ENCODE data around the gene SSU72. TPM values are rescaled to one million over a fixed set of nuclear protein-coding genes. Genes with fewer than 3 reads are reported as not detected.

The SSU72 gene
- total RNA-seq, result 10 to 100 TPM; 46.6 to 72.6 (median 63.8) TPM
- long read RNA-seq, transcript SSU72-201 (5 exons, 1,290 nt), result major isoform, 21 of 25 reads
- long read RNA-seq, partial matches to known transcripts, result 1 of 25 reads
- long read RNA-seq, other reads (novel, unspliced or antisense), result 2 of 25 reads

DNA sequence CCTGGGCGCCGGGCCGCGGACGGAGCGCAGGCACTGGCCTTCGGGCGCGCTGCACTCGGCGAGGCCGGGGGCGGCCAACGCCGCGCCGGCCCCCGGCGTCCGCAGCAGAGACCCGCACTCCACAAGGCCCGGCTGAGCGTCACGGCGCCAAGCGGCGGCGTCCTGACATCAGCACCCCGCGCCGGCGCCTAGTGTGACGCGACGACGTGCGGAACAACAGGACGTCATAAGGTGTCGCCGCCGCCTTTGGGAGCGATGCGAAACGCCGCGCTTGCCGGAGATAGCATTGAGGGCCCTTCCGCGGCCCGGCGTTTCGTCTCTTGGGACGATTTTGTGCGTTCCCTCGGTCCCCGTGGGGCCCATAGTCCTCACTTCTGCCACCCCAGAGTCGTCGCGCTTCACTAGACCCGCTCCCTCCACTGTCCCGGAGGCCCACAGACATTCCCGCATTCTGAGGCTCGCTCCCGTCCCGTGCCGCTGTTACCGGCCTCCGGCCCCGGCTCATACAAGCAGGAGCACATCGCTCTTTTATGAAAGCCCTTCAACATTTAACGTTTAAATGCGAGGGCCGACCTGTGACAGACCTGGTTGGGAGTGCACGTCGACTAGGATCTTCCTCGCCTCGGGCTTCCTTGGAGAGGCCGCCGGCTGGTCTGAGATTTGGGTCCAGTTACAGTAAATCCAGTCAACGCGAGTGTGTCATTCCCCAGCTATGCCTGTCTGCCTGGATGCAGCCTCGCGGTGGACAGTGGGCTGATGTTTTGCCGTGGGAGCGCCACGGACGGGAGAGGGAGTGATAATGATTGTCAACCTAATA lies at the start of gene SSU72:
Gene SSU72, minus strand, starts transcription at position 143 of the 817 bp plus-strand sequence. CDS start 306 bp downstream, outside the sequence.
- Histone ChIP-seq H3K36me3 (no peaks in the 10 kb centered on the region), H3K27me3 (no peaks in the 10 kb centered on the region), H3K4me3 (peak within 1 kb of the TSS; percentile 82 to 100 (median 97)), H3K27ac (peak within 1 kb of the TSS; percentile 91 to 93 (median 92)), H3K4me1 (peaks cover 0 to 20% (median 4%) of the 10 kb centered on the region in 4 donors), H3K9me3 (no peaks in the 10 kb centered on the region)
- peak; percentile 92 to 93 (median 93) for DNase-seq
- TF ChIP-seq, protein P1, sequence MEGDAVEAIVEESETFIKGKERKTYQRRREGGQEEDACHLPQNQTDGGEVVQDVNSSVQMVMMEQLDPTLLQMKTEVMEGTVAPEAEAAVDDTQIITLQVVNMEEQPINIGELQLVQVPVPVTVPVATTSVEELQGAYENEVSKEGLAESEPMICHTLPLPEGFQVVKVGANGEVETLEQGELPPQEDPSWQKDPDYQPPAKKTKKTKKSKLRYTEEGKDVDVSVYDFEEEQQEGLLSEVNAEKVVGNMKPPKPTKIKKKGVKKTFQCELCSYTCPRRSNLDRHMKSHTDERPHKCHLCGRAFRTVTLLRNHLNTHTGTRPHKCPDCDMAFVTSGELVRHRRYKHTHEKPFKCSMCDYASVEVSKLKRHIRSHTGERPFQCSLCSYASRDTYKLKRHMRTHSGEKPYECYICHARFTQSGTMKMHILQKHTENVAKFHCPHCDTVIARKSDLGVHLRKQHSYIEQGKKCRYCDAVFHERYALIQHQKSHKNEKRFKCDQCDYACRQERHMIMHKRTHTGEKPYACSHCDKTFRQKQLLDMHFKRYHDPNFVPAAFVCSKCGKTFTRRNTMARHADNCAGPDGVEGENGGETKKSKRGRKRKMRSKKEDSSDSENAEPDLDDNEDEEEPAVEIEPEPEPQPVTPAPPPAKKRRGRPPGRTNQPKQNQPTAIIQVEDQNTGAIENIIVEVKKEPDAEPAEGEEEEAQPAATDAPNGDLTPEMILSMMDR (IDR thresholded peaks at IDR 0.05), result no peak
- peak; percentile 85 for TF ChIP-seq POLR2A (IDR thresholded peaks at IDR 0.05)
- intact Hi-C loops (cut with DNase I), result no loop called here
- ATAC-seq, result peak; percentile 85 to 90 (median 88)
- 0% methylated on average over 14 of the region's 87 CpGs for WGBS (ENCODE audit: insufficient coverage, low coverage, low lambda C conversion rate, missing lambda C conversion rate)

DNA sequence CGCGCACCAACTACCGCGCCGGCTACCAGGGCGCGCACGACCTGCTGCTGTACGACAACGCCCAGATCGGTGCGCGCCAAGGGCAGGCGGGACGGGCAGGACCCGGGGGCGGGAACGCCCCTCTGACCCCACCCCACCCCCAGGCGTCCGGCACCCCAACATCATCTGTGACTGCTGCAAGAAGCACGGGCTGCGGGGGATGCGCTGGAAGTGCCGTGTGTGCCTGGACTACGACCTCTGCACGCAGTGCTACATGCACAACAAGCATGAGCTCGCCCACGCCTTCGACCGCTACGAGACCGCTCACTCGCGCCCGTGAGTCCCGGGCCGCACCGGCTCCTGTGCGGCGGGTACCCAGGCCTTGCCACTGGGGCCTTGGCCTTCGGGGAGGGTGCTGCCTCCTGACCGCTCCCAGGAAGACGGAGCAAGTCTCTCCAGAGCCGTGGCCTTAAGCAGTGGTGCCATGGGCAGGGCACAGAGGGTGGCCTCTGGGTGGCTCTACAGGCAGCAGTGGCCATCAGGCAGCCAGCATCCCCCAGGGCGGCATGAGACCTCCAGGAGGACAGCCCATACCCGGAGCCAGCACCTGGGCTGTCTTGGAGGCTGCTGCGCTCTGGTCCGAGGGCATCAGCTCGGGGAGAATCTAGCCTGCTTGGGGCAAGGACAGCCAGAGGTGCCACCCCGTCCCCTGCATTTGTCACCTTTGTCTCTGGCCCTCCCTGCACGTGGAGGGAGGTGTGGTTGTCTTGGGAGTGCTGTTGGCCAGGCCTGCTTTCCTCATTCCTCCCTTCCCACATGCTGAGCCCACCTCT lies 49.2 kb upstream of the SSU72 start:
- WGBS (ENCODE audit: insufficient coverage, low coverage, low lambda C conversion rate, missing lambda C conversion rate), result no CpG with 5 or more reads among the region's 51 CpGs
- DNase-seq (peak in 2 of 3 donors; percentile 9 to 56), ATAC-seq (no peak)
- Histone ChIP-seq H3K4me3 (no peak overlapping the region), H3K4me1 (no peaks in the 10 kb centered on the region), H3K27me3 (no peaks in the 10 kb centered on the region), H3K36me3 (peaks cover 0 to 4% (median 2%) of the 10 kb centered on the region in 4 donors), H3K27ac (no peak overlapping the region), H3K9me3 (no peaks in the 10 kb centered on the region)
- intact Hi-C loops (cut with DNase I), result loop anchor here in 1 of 2 donors (10.0 kb wide), 1 partner anchor 51 kb away; no protein-coding TSS in a partner anchor
- TF ChIP-seq, protein P1 (IDR thresholded peaks at IDR 0.05), result no peak
- no peak for TF ChIP-seq POLR2A (IDR thresholded peaks at IDR 0.05)

DNA sequence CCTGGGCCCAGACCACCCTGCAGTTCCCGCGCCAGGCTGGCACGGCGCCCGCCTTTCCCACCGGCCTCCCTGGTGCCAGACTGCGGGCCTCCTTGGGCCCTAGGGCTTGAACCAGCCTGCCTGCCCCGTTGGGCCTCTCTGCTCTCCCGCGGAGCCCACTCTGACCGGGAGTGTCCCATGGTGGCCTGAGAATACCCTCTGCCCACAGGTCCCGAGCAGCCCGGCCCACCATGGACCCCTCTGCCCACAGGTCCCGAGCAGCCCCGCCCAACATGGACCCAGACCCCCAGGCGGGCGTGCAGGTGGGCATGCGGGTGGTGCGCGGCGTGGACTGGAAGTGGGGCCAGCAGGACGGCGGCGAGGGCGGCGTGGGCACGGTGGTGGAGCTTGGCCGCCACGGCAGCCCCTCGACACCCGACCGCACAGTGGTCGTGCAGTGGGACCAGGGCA lies 48.5 kb upstream of the SSU72 start:
- ATAC-seq, result no peak
- intact Hi-C loops (cut with DNase I), result loop anchor here in 1 of 2 donors (10.0 kb wide), 1 partner anchor 52 kb away; no protein-coding TSS in a partner anchor
- DNase-seq, result peak in 1 of 3 donors; percentile 47

DNA sequence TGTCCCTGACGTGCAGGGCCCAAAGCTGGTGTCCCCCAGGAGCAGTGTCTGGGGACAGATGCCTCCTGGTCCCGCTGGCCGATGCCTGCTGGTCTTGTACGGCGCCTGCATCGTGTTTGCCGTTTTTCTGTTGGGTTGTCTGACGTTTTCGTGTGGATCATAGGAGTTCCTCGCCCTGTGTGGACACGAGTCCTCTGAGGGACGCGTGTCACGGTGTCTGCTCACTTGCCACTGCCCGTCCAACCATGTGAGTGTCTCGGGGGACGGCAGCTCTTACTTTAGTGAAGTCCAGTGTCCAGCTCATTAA lies 48.1 kb upstream of the SSU72 start:
- TF ChIP-seq, protein P1 (IDR thresholded peaks at IDR 0.05), result no peak
- TF ChIP-seq POLR2A (IDR thresholded peaks at IDR 0.05), result no peak
- intact Hi-C loops (cut with DNase I), result loop anchor here in 1 of 2 donors (10.0 kb wide), 1 partner anchor 52 kb away; no protein-coding TSS in a partner anchor
- DNase-seq, result peak in 1 of 3 donors; percentile 47
- Histone ChIP-seq H3K27me3 (no peaks in the 10 kb centered on the region), H3K36me3 (peaks cover 0 to 4% (median 0%) of the 10 kb centered on the region in 4 donors), H3K27ac (no peak overlapping the region), H3K9me3 (no peaks in the 10 kb centered on the region), H3K4me1 (no peaks in the 10 kb centered on the region), H3K4me3 (no peak overlapping the region)
- 91% methylated on average over 10 of the region's 17 CpGs for WGBS (ENCODE audit: insufficient coverage, low coverage, low lambda C conversion rate, missing lambda C conversion rate)
- ATAC-seq, result no peak

More for the DNA sequence above, 48.5 kb upstream of the SSU72 start:
- no peaks in the 10 kb centered on the region for H3K9me3 ChIP-seq
- H3K36me3 ChIP-seq, result peaks cover 0 to 4% (median under 1%) of the 10 kb centered on the region in 4 donors
- H3K27ac ChIP-seq, result no peak overlapping the region
- no peak for TF ChIP-seq POLR2A (IDR thresholded peaks at IDR 0.05)
- TF ChIP-seq, protein P1 (IDR thresholded peaks at IDR 0.05), result no peak
- no peaks in the 10 kb centered on the region for H3K27me3 ChIP-seq
- no peaks in the 10 kb centered on the region for H3K4me1 ChIP-seq
- WGBS (ENCODE audit: insufficient coverage, low coverage, low lambda C conversion rate, missing lambda C conversion rate), result 80% methylated on average over 1 of the region's 33 CpGs
- H3K4me3 ChIP-seq, result no peak overlapping the region
